ENCODE measurements around the gene CEP112. TPM values are rescaled to one million over a fixed set of nuclear protein-coding genes. Genes with fewer than 3 reads are reported as not detected.
A peak's percentile ranks its signal among the peaks of the same experiment; 100 is the strongest.

The CEP112 gene
- total and polyA plus RNA-seq, 2 of the 8 experiments (the other 6 are each of a cell fraction or from before 2014, with no cell fraction given) = 0.62 to 3.1 TPM

- DNase-seq (ENCODE audit: low read depth in 1 of 2, low spot score in 2 of 2) = no peak
- Histone ChIP-seq H3K27ac (ENCODE audit: low read depth, low read length) (no peak overlapping the region), H3K56ac (replicated peaks; ENCODE audit: insufficient read length, low read depth, low read length) (no peak overlapping the region), H3K4me2 (ENCODE audit: insufficient read depth in 1 of 2, low read depth in 2 of 2, low read length in 2 of 2) (no peak overlapping the region), H3K9me3 (ENCODE audit: insufficient read depth in 2 of 2, low read depth in 1 of 2, low read length in 1 of 2) (no peaks in the 10 kb centered on the region), H2AFZ (ENCODE audit: low read length) (no peak overlapping the region), H3K4me1 (replicated peaks in 1 of 4; ENCODE audit: control insufficient read depth in 3 of 4, insufficient read depth in 4 of 4, low read length in 3 of 4) (no peaks in the 10 kb centered on the region), H4K91ac (replicated peaks; ENCODE audit: insufficient read length, low read length) (no peak overlapping the region), H3K23ac (ENCODE audit: insufficient read length) (no peak overlapping the region), H3K27me3 (replicated peaks in 1 of 4; ENCODE audit: control insufficient read depth in 3 of 4, extremely low read depth in 1 of 4, insufficient read depth in 3 of 4, low read length in 3 of 4) (no peaks in the 10 kb centered on the region), H2BK20ac (ENCODE audit: low read length) (no peak overlapping the region), H4K8ac (ENCODE audit: extremely low read depth, insufficient read depth, low read length) (no peak overlapping the region), H3K36me3 (ENCODE audit: control insufficient read depth in 2 of 4, insufficient read depth in 4 of 4, low read length in 3 of 4) (no peaks in the 10 kb centered on the region), H2BK12ac (ENCODE audit: low read depth, low read length) (no peak overlapping the region), H2BK120ac (replicated peaks; ENCODE audit: low read depth, low read length) (no peak overlapping the region), H3K79me2 (ENCODE audit: control insufficient read depth in 1 of 2, insufficient read depth in 2 of 2, low read length in 2 of 2) (no peaks in the 10 kb centered on the region), H2BK5ac (ENCODE audit: low read depth, low read length) (no peak overlapping the region), H2AK5ac (ENCODE audit: low read depth, low read length) (no peak overlapping the region), H2BK15ac (ENCODE audit: low read length) (no peak overlapping the region), H3K23me2 (ENCODE audit: low read depth, low read length) (no peaks in the 10 kb centered on the region; the same call in 1 of the 2 replicates), H4K20me1 (replicated peaks in 1 of 2; ENCODE audit: control insufficient read depth in 1 of 2, insufficient read depth in 2 of 2, low read length in 2 of 2) (no peaks in the 10 kb centered on the region), H3K9ac (replicated peaks in 1 of 4; ENCODE audit: extremely low read depth in 1 of 4, low read depth in 3 of 4, low read length in 3 of 4) (no peak overlapping the region; a peak in 1 of 7 replicates), H3K79me1 (ENCODE audit: low read depth, low read length) (no peaks in the 10 kb centered on the region), H3K4ac (replicated peaks; ENCODE audit: insufficient read length, low read depth, low read length) (no peak overlapping the region), H3K14ac (ENCODE audit: insufficient read length) (no peak overlapping the region), H3K4me3 (ENCODE audit: extremely low read depth in 1 of 4, insufficient read depth in 2 of 4, low read depth in 3 of 4, low read length in 4 of 4) (no peak overlapping the region), H4K5ac (ENCODE audit: insufficient read length, low read depth, low read length) (no peak overlapping the region), H3K18ac (ENCODE audit: extremely low read depth, low read length) (no peak overlapping the region)
- ChIA-PET CTCF (ENCODE audit: partially characterized antibody) (interaction anchor here (1.1 to 5.9 kb wide), 4 partner anchors 8 to 824 kb away, joined by 3 to 64 read pairs (median 11); no protein-coding TSS in a partner anchor), POLR2A (ENCODE audit: partially characterized antibody) (no interaction called here)
- TF ChIP-seq E2F6 (IDR thresholded peaks at IDR 0.05) (peak; percentile 45; the same call in 1 of the 2 replicates), ZNF274 (IDR thresholded peaks at IDR 0.05; ENCODE audit: borderline replicate concordance, extremely low read depth, low read length) (no peak)
- TF ChIP-seq, protein P1, sequence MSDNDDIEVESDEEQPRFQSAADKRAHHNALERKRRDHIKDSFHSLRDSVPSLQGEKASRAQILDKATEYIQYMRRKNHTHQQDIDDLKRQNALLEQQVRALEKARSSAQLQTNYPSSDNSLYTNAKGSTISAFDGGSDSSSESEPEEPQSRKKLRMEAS (IDR thresholded peaks at IDR 0.05) = peak; percentile 48; the same call in 1 of the 2 replicates
- 85% methylated on average over 8 of the region's 8 CpGs; no CpG with 5 or more reads in 1 of the 2 experiments for WGBS, 2 experiments (ENCODE audit: extremely low coverage in 1 of 2, insufficient coverage in 1 of 2, insufficient read length in 1 of 2, insufficient replicate concordance in 2 of 2, low coverage in 1 of 2, low lambda C conversion rate in 2 of 2, missing lambda C conversion rate in 1 of 2)
- no peak for FAIRE-seq
These were observed 11.5 kb upstream of the CEP112 start for GRCh38 chr17:66203274-66204015.

Data from H1 (cell line).